OCI-LY3 (cell line): ENCODE data around the gene NFIB.

Experiments used
- EZH2phosphoT487 ChIP-seq: fragments of 200-600 bp; shearing (Covaris generic); IDR thresholded peaks from 2 replicates; pipeline ENCODE4 v1.6.1; 2018; ENCODE audit warnings: antibody characterized with exemption, mixed run types, low read depth
- TF ChIP-seq, protein P1 (sequence below): fragments of 200-600, 300-600 bp; sonication (generic); IDR thresholded peaks from 2 replicates; pipeline ENCODE4 v1.5.1; 2014; ENCODE audit warnings: antibody characterized with exemption, low read length, low read depth

- TF ChIP-seq, protein P1, sequence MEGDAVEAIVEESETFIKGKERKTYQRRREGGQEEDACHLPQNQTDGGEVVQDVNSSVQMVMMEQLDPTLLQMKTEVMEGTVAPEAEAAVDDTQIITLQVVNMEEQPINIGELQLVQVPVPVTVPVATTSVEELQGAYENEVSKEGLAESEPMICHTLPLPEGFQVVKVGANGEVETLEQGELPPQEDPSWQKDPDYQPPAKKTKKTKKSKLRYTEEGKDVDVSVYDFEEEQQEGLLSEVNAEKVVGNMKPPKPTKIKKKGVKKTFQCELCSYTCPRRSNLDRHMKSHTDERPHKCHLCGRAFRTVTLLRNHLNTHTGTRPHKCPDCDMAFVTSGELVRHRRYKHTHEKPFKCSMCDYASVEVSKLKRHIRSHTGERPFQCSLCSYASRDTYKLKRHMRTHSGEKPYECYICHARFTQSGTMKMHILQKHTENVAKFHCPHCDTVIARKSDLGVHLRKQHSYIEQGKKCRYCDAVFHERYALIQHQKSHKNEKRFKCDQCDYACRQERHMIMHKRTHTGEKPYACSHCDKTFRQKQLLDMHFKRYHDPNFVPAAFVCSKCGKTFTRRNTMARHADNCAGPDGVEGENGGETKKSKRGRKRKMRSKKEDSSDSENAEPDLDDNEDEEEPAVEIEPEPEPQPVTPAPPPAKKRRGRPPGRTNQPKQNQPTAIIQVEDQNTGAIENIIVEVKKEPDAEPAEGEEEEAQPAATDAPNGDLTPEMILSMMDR: no peak
- TF ChIP-seq EZH2phosphoT487: no peak
Measured at GRCh38 chr9:14188011-14188410, 125.9 kb downstream of the NFIB start.
